HTR-8/SVneo (cell line): ENCODE results near the gene PCBD2.
"Not testable (repeated sequence)": the region's sequence is repeated elsewhere in the genome, so short reads cannot be mapped to it uniquely, and the experiment has no call there.

Experiments
- DNase-seq: peaks from one replicate; pipeline ENCODE4 v3.0.0; 2011; ENCODE audit warnings: low spot score, mixed read lengths; ENCODE audit not compliant: insufficient read length
- FAIRE-seq: peaks from 2 replicates; lab custom pipeline; 2011; peaks lifted over from hg19 to GRCh38; lab: Jason Lieb, UNC

PCBD2 gene

GRCh38 chr5:134997015-134997414 lies 92.1 kb downstream of the PCBD2 start:
- FAIRE-seq (no peak), DNase-seq (no peak)

GRCh38 chr5:134998068-134998467 lies 93.1 kb downstream of the PCBD2 start:
- not testable (repeated sequence) for FAIRE-seq, DNase-seq

DNA sequence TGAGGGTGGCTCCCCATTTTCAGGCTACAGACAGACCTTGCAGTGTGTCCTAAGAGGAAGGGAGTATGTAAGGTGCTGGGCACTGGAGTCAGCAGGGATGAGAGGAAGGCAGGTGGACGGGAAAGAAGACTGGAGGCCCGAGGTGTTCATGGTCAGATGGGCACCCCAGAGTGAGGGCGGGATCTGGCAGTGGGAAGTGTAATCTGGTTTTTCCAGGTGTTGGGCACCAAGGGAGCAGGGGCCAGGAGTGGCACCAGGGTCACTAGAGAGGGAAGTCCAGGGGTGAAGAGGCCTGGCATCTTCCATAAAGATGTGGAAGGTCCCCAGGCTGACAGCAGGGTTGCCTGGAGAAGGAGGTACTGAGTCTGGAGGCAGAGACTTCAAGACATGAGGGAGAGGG lies 99.4 kb downstream of the PCBD2 start:
- no peak for DNase-seq
- FAIRE-seq = no peak

- DNase-seq (no peak), FAIRE-seq (no peak)
These were observed 100.1 kb downstream of the PCBD2 start for GRCh38 chr5:135005076-135005475.

- DNase-seq (no peak), FAIRE-seq (no peak)
These were observed 102.4 kb downstream of the PCBD2 start for GRCh38 chr5:135007305-135007704.

GRCh38 chr5:135007749-135008363 lies 102.9 kb downstream of the PCBD2 start:
- FAIRE-seq = no peak
- DNase-seq = no peak

DNA sequence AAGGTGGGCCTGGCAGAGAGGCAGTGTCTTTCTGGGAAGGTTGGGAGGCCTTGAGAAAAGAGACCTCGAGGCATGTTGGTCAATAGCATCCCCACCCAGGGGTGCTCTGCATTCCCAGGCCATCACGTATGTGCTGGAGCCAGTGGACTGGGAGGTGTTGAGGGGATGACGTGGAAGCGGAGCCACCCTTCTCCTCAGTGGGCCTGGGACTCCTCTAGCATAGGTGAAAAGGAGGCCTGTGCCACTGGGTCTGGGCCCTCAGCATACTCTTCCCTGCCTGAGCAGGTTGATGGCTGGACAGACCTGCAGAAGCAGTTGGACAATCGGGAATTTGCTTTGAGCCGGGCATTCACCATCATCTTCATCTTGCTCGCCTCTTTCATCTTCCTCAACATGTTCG lies 103.6 kb downstream of the PCBD2 start:
- DNase-seq = no peak
- FAIRE-seq = no peak

GRCh38 chr5:135008981-135009735 lies 104.2 kb downstream of the PCBD2 start:
- no peak for DNase-seq
- no peak for FAIRE-seq

DNA sequence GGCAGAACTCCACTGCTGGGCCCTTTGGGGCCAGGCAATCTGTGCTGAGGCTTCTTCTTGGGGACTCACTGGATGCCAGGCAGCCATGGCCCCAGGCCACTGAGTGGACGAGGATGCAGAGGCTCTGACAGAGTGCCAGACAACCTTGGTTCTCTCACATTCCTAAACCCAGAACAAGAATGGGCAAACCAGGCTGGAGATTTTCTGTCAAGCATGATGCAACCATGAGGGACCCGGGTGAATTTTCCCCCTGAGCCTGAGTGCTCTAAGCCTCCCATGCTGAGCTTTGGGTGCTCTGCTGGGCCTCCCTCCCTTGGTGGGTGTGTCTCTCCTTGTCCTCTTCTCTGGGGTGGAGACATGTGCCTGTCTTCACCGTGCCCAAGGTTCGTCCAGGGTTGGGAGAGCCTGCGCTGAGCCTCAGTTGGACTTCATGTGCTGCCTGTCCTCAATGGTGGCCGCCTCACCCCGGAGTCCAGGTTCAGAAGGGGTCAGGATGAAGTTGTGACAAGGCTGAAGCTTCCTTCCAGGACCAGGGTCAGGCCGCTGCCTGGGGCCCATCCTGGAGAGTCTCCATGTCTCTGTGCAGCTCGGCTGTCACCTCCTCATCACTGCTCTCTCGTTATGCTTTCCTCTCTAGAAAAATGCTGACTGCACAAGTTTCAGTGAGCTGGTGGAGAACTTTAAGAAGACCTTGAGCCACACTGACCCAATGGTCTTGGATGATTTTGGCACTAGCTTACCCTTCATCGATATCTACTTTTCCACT lies 105.0 kb downstream of the PCBD2 start:
- FAIRE-seq = no peak
- no peak for DNase-seq

DNA sequence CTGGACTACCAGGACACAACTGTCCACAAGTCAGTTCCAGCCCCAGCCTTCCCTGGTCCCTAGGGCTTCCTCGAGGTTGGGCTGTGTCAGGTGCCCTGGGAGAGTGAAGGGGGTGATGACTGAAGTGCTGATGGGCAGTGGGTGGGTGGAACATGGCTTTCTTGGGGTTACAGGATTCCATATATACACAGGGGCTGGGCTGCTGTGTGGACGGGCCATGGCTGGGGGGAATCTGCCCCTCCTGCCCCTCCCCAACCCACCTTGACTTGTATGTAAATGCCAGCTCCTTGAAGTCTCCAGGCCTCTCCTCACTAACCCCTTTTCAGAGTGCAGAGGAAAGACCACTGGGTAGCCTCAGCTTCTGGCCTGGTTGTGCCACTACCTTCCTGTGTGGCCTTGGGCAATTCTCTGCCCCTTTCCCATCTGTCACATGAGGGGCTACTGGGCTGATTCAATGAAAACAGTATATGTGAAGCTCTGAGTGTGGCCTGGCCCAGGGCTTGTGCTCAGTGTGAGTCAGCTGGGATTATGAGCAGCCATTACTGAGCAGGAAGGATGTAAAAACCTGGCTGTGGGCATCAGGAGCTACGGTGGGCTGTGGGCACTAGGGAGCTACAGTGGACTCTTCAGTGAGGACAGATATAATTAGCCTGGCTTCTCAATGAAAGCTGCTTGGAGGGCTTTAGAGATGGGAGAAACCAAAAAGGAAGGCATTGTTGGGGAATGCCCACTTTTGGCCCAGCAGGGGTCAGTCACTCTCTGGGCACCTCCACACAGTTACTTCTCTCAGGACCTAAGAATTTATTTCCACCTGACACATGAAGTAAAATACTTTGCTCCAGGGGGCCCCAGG lies 105.8 kb downstream of the PCBD2 start:
- FAIRE-seq = no peak
- DNase-seq = no peak

GRCh38 chr5:135011355-135012032 lies 106.6 kb downstream of the PCBD2 start:
- DNase-seq (no peak), FAIRE-seq (no peak)

DNA sequence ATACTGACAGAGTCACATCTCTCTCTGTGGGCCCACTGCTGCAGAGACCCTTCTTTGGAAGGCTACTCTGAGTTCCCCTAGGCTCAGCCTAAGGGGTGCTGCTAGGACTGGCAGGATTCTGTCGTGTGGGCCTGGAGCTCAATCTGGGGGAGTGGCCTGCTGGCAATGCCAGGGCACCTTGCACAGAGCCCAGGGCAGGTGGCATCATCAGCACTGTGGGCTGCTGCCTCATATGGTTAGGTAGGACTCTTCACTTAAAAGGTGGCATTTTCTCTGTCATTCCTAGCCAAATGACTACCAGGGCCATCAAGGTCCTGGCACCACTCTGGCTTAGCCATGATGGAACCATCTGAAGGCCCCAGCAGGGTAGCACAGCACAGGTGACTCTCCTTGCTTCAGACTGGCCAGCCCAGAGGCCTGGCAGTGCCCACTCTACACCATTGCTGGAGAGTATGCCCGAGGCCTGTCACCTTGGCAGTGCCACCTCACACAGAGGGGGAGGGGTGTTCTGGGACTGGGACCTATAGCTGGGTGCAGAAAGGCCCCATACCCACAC lies 107.2 kb downstream of the PCBD2 start:
- no peak for DNase-seq
- no peak for FAIRE-seq
